GM23338 (cell line): ENCODE measurements around the gene HSPG2. TPM values are rescaled to one million over a fixed set of nuclear protein-coding genes. Genes with fewer than 3 reads are reported as not detected.

ENCODE experiments used
- ATAC-seq: fragments of 200-7000 bp; cut with Tn5 transposase; 3 replicates; pipeline ENCODE4 v1.9.1; 2020
- DNase-seq: peaks from one replicate; pipeline ENCODE4 v3.0.0-alpha.2; 2015; ENCODE audit warnings: low spot score
- H2AFZ ChIP-seq: fragments of 200-600 bp; sonication (generic); 2 replicates; pipeline ENCODE4 v1.8.0; 2016; ENCODE audit warnings: antibody characterized with exemption, mild to moderate bottlenecking, moderate library complexity
- H3F3A ChIP-seq: fragments of 200-600 bp; sonication (generic); replicated peaks from 2 replicates; pipeline ENCODE4 v1.8.0; 2017; ENCODE audit warnings: antibody characterized with exemption, mixed run types, low read depth
- H3K27ac ChIP-seq: fragments of 200-600 bp; sonication (generic); 2 replicates; pipeline ENCODE4 v1.6.1; 2016; ENCODE audit warnings: low read depth
- H3K27me3 ChIP-seq: fragments of 200-600 bp; sonication (generic); 2 replicates; pipeline ENCODE4 v1.8.0; 2016; ENCODE audit warnings: mild to moderate bottlenecking, mixed run types, moderate library complexity; ENCODE audit not compliant: insufficient read depth
- H3K36me3 ChIP-seq: fragments of 200-600 bp; sonication (generic); 2 replicates; pipeline ENCODE4 v1.8.0; 2016; ENCODE audit warnings: mild to moderate bottlenecking; ENCODE audit not compliant: insufficient read depth
- H3K4me1 ChIP-seq: fragments of 200-600 bp; sonication (generic); 2 replicates; pipeline ENCODE4 v1.8.0; 2016; ENCODE audit warnings: mild to moderate bottlenecking, moderate library complexity; ENCODE audit not compliant: insufficient read depth
- H3K4me2 ChIP-seq: fragments of 200-600 bp; sonication (generic); 2 replicates; pipeline ENCODE4 v1.7.1; 2017; ENCODE audit warnings: mixed run types
- H3K4me3 ChIP-seq: fragments of 200-600 bp; sonication (generic); 2 replicates; pipeline ENCODE4 v1.6.1; 2016; ENCODE audit warnings: mixed run types
- H3K79me2 ChIP-seq: fragments of 200-600 bp; sonication (generic); replicated peaks from 2 replicates; pipeline ENCODE4 v1.8.0; 2017; ENCODE audit warnings: mild to moderate bottlenecking; ENCODE audit not compliant: insufficient read depth
- H3K9me2 ChIP-seq: fragments of 200-600 bp; sonication (generic); 2 replicates; pipeline ENCODE4 v1.8.0; 2017; ENCODE audit not compliant: insufficient read depth
- H4K20me1 ChIP-seq: fragments of 200-600 bp; sonication (generic); replicated peaks from 2 replicates; pipeline ENCODE4 v1.8.0; 2017; ENCODE audit warnings: mild to moderate bottlenecking; ENCODE audit not compliant: insufficient read depth
- H3K27ac Mint-ChIP-seq: 2 replicates; pipeline ENCODE4 v1.8.0; 2020; ENCODE audit warnings: inconsistent platforms, mild to moderate bottlenecking, moderate library complexity, mixed read lengths
- H3K27me3 Mint-ChIP-seq: 3 replicates; pipeline ENCODE4 v1.8.0; 2022; ENCODE audit warnings: low read depth, mild to moderate bottlenecking, moderate library complexity, mixed read lengths, inconsistent platforms; ENCODE audit not compliant: insufficient read depth, poor library complexity
- H3K36me3 Mint-ChIP-seq: 3 replicates; pipeline ENCODE4 v1.8.0; 2021; ENCODE audit warnings: low read depth, mild to moderate bottlenecking, inconsistent platforms, moderate library complexity, mixed read lengths
- H3K4me1 Mint-ChIP-seq: 3 replicates; pipeline ENCODE4 v1.8.0; 2020; ENCODE audit warnings: mild to moderate bottlenecking, inconsistent platforms, mixed read lengths
- H3K4me3 Mint-ChIP-seq: 3 replicates; pipeline ENCODE4 v1.8.0; 2021; ENCODE audit warnings: moderate library complexity, mild to moderate bottlenecking, inconsistent platforms, mixed read lengths
- H3K9me3 Mint-ChIP-seq: 3 replicates; pipeline ENCODE4 v1.8.0; 2020; ENCODE audit warnings: moderate library complexity, mild to moderate bottlenecking, inconsistent platforms, mixed read lengths
- CTCF ChIP-seq, 2 experiments: fragments of 200-600 bp in 1 of 2; sonication (generic) in 1 of 2; conservative IDR thresholded peaks; 2 replicates each; pipeline versions ENCODE4 v1.5.1 to v1.6.1; 2016 to 2017; ENCODE audit warnings: antibody characterized with exemption in 2 of 2, low read depth in 2 of 2, mild to moderate bottlenecking in 2 of 2, moderate library complexity in 1 of 2
- ETS1 ChIP-seq: IDR thresholded peaks from 2 replicates; pipeline ENCODE4 v1.6.1; 2016; ENCODE audit warnings: antibody characterized with exemption
- EZH2phosphoT487 ChIP-seq: fragments of 200-600 bp; sonication (generic); IDR thresholded peaks from one replicate; pipeline ENCODE4 v1.8.1; 2018; ENCODE audit warnings: antibody characterized with exemption; ENCODE audit not compliant: unreplicated experiment
- REST ChIP-seq: IDR thresholded peaks from one replicate; pipeline ENCODE4 v1.6.1; 2018; ENCODE audit warnings: antibody characterized with exemption; ENCODE audit not compliant: unreplicated experiment
- ZNF114 ChIP-seq: fragments of 250-450 bp; sonication (Bioruptor Pico); IDR thresholded peaks from 2 replicates; pipeline ENCODE4 v1.5.0; 2020; ENCODE audit warnings: mild to moderate bottlenecking, moderate library complexity
- polyA plus RNA-seq: library from polyadenylated mRNA; unstranded; fragments of >200 nt; fragmentation: Nextera tagmentation; extraction: Ambion mirVana; gene quantifications from 2 replicates; pipeline ENCODE4 v1.2.1, GENCODE V29; 2016
- total RNA-seq: library from RNA; depleted of rRNA; stranded (reverse); fragments of >200 nt; shearing (Covaris generic); gene quantifications from 2 replicates; pipeline ENCODE4 v1.2.3, GENCODE V29; 2014
- TF ChIP-seq, protein P1 (sequence below): fragments of 250-450 bp; sonication (Bioruptor Pico); IDR thresholded peaks from 2 replicates; pipeline ENCODE4 v1.5.0; 2020; ENCODE audit warnings: mild to moderate bottlenecking, moderate library complexity

Gene HSPG2
- total and polyA plus RNA-seq, 2 experiments from 2014 or later = 14.9 to 70.8 TPM

DNA sequence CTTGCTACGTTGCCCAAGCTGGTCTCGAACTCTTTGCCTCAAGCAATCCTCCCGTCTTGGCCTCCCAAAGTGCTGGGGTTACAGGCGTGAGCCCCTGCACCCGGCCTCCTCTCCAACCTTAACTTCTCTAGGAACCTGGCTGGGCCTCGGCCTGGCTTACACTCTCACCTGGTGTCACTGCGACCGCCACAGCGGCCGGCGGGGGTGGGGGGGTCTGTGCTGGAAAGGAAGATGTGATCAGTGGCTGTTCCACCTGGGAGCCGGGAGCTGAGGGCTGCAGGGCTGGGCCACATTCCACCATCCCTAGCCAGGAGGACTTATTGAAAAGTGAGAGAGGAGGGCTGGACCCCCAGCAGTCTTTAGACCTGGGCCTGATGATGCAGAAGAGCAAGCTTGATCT, 48.6 kb downstream of the HSPG2 start:
- Mint-ChIP-seq H3K4me1 (peaks cover under 1% of the 10 kb centered on the region; the same call in 2 of the 3 replicates), H3K27ac (no peak overlapping the region), H3K27me3 (peaks cover 19% of the 10 kb centered on the region), H3K9me3 (no peaks in the 10 kb centered on the region; the same call in 2 of the 3 replicates), H3K4me3 (no peak overlapping the region), H3K36me3 (peaks cover 28% of the 10 kb centered on the region; the same call in 2 of the 3 replicates)
- Histone ChIP-seq H3K4me2 (no peak overlapping the region), H2AFZ (no peak overlapping the region), H3K27ac (no peak overlapping the region), H3K36me3 (no peaks in the 10 kb centered on the region; the same call in 1 of the 2 replicates), H3F3A (no peaks in the 10 kb centered on the region), H3K4me3 (no peak overlapping the region), H3K9me2 (no peaks in the 10 kb centered on the region), H3K4me1 (no peaks in the 10 kb centered on the region), H3K79me2 (no peaks in the 10 kb centered on the region), H3K27me3 (no peaks in the 10 kb centered on the region), H4K20me1 (no peaks in the 10 kb centered on the region; the same call in 1 of the 2 replicates)
- DNase-seq = no peak
- no peak for ATAC-seq
- TF ChIP-seq, protein P1, sequence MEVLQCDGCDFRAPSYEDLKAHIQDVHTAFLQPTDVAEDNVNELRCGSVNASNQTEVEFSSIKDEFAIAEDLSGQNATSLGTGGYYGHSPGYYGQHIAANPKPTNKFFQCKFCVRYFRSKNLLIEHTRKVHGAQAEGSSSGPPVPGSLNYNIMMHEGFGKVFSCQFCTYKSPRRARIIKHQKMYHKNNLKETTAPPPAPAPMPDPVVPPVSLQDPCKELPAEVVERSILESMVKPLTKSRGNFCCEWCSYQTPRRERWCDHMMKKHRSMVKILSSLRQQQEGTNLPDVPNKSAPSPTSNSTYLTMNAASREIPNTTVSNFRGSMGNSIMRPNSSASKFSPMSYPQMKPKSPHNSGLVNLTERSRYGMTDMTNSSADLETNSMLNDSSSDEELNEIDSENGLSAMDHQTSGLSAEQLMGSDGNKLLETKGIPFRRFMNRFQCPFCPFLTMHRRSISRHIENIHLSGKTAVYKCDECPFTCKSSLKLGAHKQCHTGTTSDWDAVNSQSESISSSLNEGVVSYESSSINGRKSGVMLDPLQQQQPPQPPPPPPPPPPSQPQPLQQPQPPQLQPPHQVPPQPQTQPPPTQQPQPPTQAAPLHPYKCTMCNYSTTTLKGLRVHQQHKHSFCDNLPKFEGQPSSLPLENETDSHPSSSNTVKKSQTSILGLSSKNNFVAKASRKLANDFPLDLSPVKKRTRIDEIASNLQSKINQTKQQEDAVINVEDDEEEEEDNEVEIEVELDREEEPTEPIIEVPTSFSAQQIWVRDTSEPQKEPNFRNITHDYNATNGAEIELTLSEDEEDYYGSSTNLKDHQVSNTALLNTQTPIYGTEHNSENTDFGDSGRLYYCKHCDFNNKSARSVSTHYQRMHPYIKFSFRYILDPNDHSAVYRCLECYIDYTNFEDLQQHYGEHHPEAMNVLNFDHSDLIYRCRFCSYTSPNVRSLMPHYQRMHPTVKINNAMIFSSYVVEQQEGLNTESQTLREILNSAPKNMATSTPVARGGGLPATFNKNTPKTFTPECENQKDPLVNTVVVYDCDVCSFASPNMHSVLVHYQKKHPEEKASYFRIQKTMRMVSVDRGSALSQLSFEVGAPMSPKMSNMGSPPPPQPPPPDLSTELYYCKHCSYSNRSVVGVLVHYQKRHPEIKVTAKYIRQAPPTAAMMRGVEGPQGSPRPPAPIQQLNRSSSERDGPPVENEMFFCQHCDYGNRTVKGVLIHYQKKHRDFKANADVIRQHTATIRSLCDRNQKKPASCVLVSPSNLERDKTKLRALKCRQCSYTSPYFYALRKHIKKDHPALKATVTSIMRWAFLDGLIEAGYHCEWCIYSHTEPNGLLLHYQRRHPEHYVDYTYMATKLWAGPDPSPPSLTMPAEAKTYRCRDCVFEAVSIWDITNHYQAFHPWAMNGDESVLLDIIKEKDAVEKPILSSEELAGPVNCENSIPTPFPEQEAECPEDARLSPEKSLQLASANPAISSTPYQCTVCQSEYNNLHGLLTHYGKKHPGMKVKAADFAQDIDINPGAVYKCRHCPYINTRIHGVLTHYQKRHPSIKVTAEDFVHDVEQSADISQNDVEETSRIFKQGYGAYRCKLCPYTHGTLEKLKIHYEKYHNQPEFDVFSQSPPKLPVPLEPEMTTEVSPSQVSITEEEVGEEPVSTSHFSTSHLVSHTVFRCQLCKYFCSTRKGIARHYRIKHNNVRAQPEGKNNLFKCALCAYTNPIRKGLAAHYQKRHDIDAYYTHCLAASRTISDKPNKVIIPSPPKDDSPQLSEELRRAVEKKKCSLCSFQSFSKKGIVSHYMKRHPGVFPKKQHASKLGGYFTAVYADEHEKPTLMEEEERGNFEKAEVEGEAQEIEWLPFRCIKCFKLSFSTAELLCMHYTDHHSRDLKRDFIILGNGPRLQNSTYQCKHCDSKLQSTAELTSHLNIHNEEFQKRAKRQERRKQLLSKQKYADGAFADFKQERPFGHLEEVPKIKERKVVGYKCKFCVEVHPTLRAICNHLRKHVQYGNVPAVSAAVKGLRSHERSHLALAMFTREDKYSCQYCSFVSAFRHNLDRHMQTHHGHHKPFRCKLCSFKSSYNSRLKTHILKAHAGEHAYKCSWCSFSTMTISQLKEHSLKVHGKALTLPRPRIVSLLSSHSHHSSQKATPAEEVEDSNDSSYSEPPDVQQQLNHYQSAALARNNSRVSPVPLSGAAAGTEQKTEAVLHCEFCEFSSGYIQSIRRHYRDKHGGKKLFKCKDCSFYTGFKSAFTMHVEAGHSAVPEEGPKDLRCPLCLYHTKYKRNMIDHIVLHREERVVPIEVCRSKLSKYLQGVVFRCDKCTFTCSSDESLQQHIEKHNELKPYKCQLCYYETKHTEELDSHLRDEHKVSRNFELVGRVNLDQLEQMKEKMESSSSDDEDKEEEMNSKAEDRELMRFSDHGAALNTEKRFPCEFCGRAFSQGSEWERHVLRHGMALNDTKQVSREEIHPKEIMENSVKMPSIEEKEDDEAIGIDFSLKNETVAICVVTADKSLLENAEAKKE (CRISPR knock-in tag) = no peak

DNA sequence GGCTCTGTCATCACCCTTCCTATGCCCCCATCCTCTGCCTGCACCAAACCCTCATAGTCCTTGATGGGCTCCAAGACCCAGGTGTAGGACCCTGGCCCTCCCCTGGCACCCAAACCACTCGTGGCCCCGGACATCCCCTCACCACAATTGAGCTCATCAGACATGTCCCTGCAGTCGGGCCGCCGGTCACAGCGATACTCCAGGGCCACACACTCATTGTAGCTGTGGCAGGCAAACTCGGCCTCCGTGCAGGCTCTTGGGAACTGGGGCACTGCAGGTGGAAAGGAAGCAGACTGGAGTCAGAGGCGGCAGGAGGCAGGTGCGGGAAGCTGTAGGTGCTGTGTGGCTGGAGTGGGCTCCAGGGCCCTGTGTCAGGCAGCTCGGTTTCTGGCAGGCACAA, 49.3 kb downstream of the HSPG2 start:
- no peaks in the 10 kb centered on the region; the same call in 2 of the 3 replicates for H3K9me3 Mint-ChIP-seq
- Histone ChIP-seq H3K9me2 (no peaks in the 10 kb centered on the region), H3K4me2 (no peak overlapping the region), H3K27ac (no peak overlapping the region), H2AFZ (no peak overlapping the region), H3K27me3 (no peaks in the 10 kb centered on the region), H3K4me3 (no peak overlapping the region), H3K79me2 (no peaks in the 10 kb centered on the region), H3F3A (no peaks in the 10 kb centered on the region), H3K36me3 (no peaks in the 10 kb centered on the region; the same call in 1 of the 2 replicates), H3K4me1 (no peaks in the 10 kb centered on the region), H4K20me1 (no peaks in the 10 kb centered on the region; the same call in 1 of the 2 replicates)
- DNase-seq = no peak
- no peak overlapping the region for H3K27ac Mint-ChIP-seq
- no peak overlapping the region for H3K4me3 Mint-ChIP-seq
- ATAC-seq = no peak
- peaks cover 28% of the 10 kb centered on the region; the same call in 2 of the 3 replicates for H3K36me3 Mint-ChIP-seq
- peaks cover 17% of the 10 kb centered on the region for H3K27me3 Mint-ChIP-seq
- no peaks in the 10 kb centered on the region; the same call in 2 of the 3 replicates for H3K4me1 Mint-ChIP-seq
- TF ChIP-seq EZH2phosphoT487 (no peak), REST (no peak), ETS1 (no peak), CTCF (conservative IDR thresholded peaks at IDR 0.05; ENCODE audit: low read depth in 2 of 2) (no peak), ZNF114 (CRISPR knock-in tag) (no peak)
